ENCODE results near the gene ZBTB20. TPM values are rescaled to one million over a fixed set of nuclear protein-coding genes. Genes with fewer than 3 reads are reported as not detected.

The ZBTB20 gene
- total RNA-seq, 6 experiments from 2014 or later: 36.7 to 59.4 (median 46.7) TPM

- intact Hi-C loops (cut with DNase I): no loop called here
- 83% methylated on average over 4 of the region's 4 CpGs for WGBS (ENCODE audit: insufficient coverage, low coverage, low lambda C conversion rate, missing lambda C conversion rate)
- no peaks in the 10 kb centered on the region for H3K9me3 ChIP-seq
- H3K36me3 ChIP-seq: no peaks in the 10 kb centered on the region
- DNase-seq: no peak
- TF ChIP-seq POLR2A (IDR thresholded peaks at IDR 0.05) (no peak), CTCF (IDR thresholded peaks at IDR 0.05) (no peak)
- no peaks in the 10 kb centered on the region for H3K27me3 ChIP-seq
- ATAC-seq: no peak
- no peak overlapping the region for H3K27ac ChIP-seq
- no peak overlapping the region for H3K4me3 ChIP-seq
- no peaks in the 10 kb centered on the region for H3K4me1 ChIP-seq
Measured at GRCh38 chr3:114558271-114558670, 588.8 kb downstream of the ZBTB20 start.

- no peak for TF ChIP-seq CTCF (IDR thresholded peaks at IDR 0.05)
- no peak for TF ChIP-seq POLR2A (IDR thresholded peaks at IDR 0.05)
- DNase-seq (no peak), ATAC-seq (no peak)
- Histone ChIP-seq H3K9me3 (no peaks in the 10 kb centered on the region), H3K27ac (no peak overlapping the region), H3K27me3 (no peaks in the 10 kb centered on the region), H3K4me3 (no peak overlapping the region), H3K36me3 (no peaks in the 10 kb centered on the region), H3K4me1 (no peaks in the 10 kb centered on the region)
- intact Hi-C loops (cut with DNase I): no loop called here
Measured at GRCh38 chr3:114557791-114558190, 589.3 kb downstream of the ZBTB20 start.

- H3K27me3 ChIP-seq: no peaks in the 10 kb centered on the region
- intact Hi-C loops (cut with DNase I): no loop called here
- H3K4me3 ChIP-seq: no peak overlapping the region
- no peaks in the 10 kb centered on the region for H3K4me1 ChIP-seq
- DNase-seq (no peak), ATAC-seq (no peak)
- WGBS (ENCODE audit: insufficient coverage, low coverage, low lambda C conversion rate, missing lambda C conversion rate): 100% methylated on average over 1 of the region's 1 CpG
- no peak overlapping the region for H3K27ac ChIP-seq
- TF ChIP-seq CTCF (IDR thresholded peaks at IDR 0.05) (no peak), POLR2A (IDR thresholded peaks at IDR 0.05) (no peak)
- no peaks in the 10 kb centered on the region for H3K9me3 ChIP-seq
- H3K36me3 ChIP-seq: no peaks in the 10 kb centered on the region
Measured at GRCh38 chr3:114556657-114557213, 590.4 kb downstream of the ZBTB20 start.

- no peaks in the 10 kb centered on the region for H3K36me3 ChIP-seq
- intact Hi-C loops (cut with DNase I): no loop called here
- H3K4me1 ChIP-seq: no peaks in the 10 kb centered on the region
- ATAC-seq: no peak
- H3K27me3 ChIP-seq: no peaks in the 10 kb centered on the region
- TF ChIP-seq CTCF (IDR thresholded peaks at IDR 0.05) (no peak), POLR2A (IDR thresholded peaks at IDR 0.05) (no peak)
- no peak overlapping the region for H3K4me3 ChIP-seq
- no peaks in the 10 kb centered on the region for H3K9me3 ChIP-seq
- 73% methylated on average over 1 of the region's 1 CpG for WGBS (ENCODE audit: insufficient coverage, low coverage, low lambda C conversion rate, missing lambda C conversion rate)
- no peak for DNase-seq
- no peak overlapping the region for H3K27ac ChIP-seq
Measured at GRCh38 chr3:114554731-114555130, 592.4 kb downstream of the ZBTB20 start.

Data from right lobe of liver (tissue), 6 donors.